Keratinocyte (primary cell): Measurements from ENCODE around the gene GREM2. TPM values are rescaled to one million over a fixed set of nuclear protein-coding genes. Genes with fewer than 3 reads are reported as not detected.

Experiments used
- DNase-seq: peaks from one replicate; pipeline ENCODE4 v3.0.0-alpha.2; 2011; ENCODE audit warnings: low read depth, missing footprints, low spot score
- FAIRE-seq: peaks from 2 replicates; lab custom pipeline; 2011; peaks lifted over from hg19 to GRCh38; lab: Jason Lieb, UNC
- H2AFZ ChIP-seq: 2 replicates; pipeline ENCODE4 v1.6.0; 2012; ENCODE audit warnings: low read length, control low read depth, inconsistent platforms; ENCODE audit not compliant: control insufficient read depth
- H3K27ac ChIP-seq: 2 replicates; pipeline ENCODE4 v1.5.1; 2011; ENCODE audit warnings: low read length; ENCODE audit not compliant: control insufficient read depth, insufficient read depth
- H3K27me3 ChIP-seq: 3 replicates; pipeline ENCODE4 v1.6.0; 2011; ENCODE audit warnings: low read length; ENCODE audit not compliant: control insufficient read depth, insufficient read depth; ENCODE audit errors: extremely low read depth
- H3K36me3 ChIP-seq, 2 experiments: 2 replicates in 1 of 2; 3 replicates in 1 of 2; pipeline ENCODE4 v1.5.1; 2011; ENCODE audit warnings: low read length in 2 of 2, mild to moderate bottlenecking in 1 of 2; ENCODE audit not compliant: control insufficient read depth in 2 of 2, insufficient read depth in 2 of 2; ENCODE audit errors: extremely low read depth in 1 of 2
- H3K4me1 ChIP-seq: 3 replicates; pipeline ENCODE4 v1.5.1; 2011; ENCODE audit warnings: low read length; ENCODE audit not compliant: control insufficient read depth, insufficient read depth; ENCODE audit errors: extremely low read depth
- H3K4me2 ChIP-seq: 3 replicates; pipeline ENCODE4 v1.6.0; 2011; ENCODE audit warnings: low read depth, low read length; ENCODE audit not compliant: control insufficient read depth, insufficient read depth; ENCODE audit errors: extremely low read depth
- H3K4me3 ChIP-seq, 3 experiments: fragments of 200-600 bp in 1 of 3; sonication (generic) in 1 of 3; 2 replicates in 2 of 3; 3 replicates in 1 of 3; pipeline ENCODE4 v1.5.1; 2011 to 2016; ENCODE audit warnings: low read length in 3 of 3, mild to moderate bottlenecking in 3 of 3, control low read depth in 2 of 3, inconsistent platforms in 1 of 3, low read depth in 1 of 3, mixed read lengths in 1 of 3, mixed run types in 1 of 3, moderate library complexity in 1 of 3; ENCODE audit not compliant: control insufficient read depth in 2 of 3, insufficient read depth in 2 of 3; ENCODE audit errors: extremely low read depth in 1 of 3
- H3K79me2 ChIP-seq: 2 replicates; pipeline ENCODE4 v1.6.0; 2012; ENCODE audit warnings: low read length; ENCODE audit not compliant: control insufficient read depth, insufficient read depth
- H3K9ac ChIP-seq: 3 replicates; pipeline ENCODE4 v1.6.0; 2011; ENCODE audit warnings: low read length; ENCODE audit not compliant: control insufficient read depth, insufficient read depth; ENCODE audit errors: extremely low read depth
- H3K9me1 ChIP-seq: 3 replicates; pipeline ENCODE4 v1.6.0; 2011; ENCODE audit warnings: low read length; ENCODE audit not compliant: control insufficient read depth, insufficient read depth; ENCODE audit errors: extremely low read depth
- H3K9me3 ChIP-seq: 2 replicates; pipeline ENCODE4 v1.5.1; 2012; ENCODE audit warnings: low read depth, low read length; ENCODE audit not compliant: control insufficient read depth
- H4K20me1 ChIP-seq: 3 replicates; pipeline ENCODE4 v1.6.0; 2011; ENCODE audit warnings: low read length; ENCODE audit not compliant: control insufficient read depth, insufficient read depth; ENCODE audit errors: extremely low read depth
- EZH2 ChIP-seq: IDR thresholded peaks from one replicate; pipeline ENCODE4 v1.6.1; 2012; ENCODE audit warnings: inconsistent platforms, mild to moderate bottlenecking, low read length, moderate library complexity
- dilution Hi-C: fragments of 300-500 bp; cut with MboI; formaldehyde crosslinking; loops from one replicate; pipeline ENCODE4 v1.7.0; 2020; ENCODE audit warnings: low sequenced_read_pairs; ENCODE audit not compliant: extremely low pct_ligation_motif_present
- polyA plus RNA-seq, 5 experiments: library from polyadenylated mRNA; depleted of rRNA in 3 of 5; stranded (reverse) in 3 of 5; stranded (forward) in 1 of 5; unstranded in 1 of 5; fragments of >200 nt; gene quantifications; 1 replicate in 1 of 5; 2 replicates in 3 of 5; 3 replicates in 1 of 5; pipeline versions ENCODE4 v1.2.1 to v1.2.3, GENCODE V29; 2011 to 2012; ENCODE audit warnings: missing spikeins in 2 of 5, low read depth in 1 of 5, low replicate concordance in 1 of 5
- TF ChIP-seq, protein P1 (sequence below), 3 experiments: IDR thresholded peaks in 1 of 3; conservative IDR thresholded peaks in 1 of 3; optimal IDR thresholded peaks in 1 of 3; 2 replicates in 2 of 3; 3 replicates in 1 of 3; pipeline versions ENCODE3 to v1.5.1; 2011; ENCODE audit warnings: low read length in 3 of 3, mild to moderate bottlenecking in 3 of 3, moderate library complexity in 2 of 3, control low read depth in 1 of 3, inconsistent platforms in 1 of 3; ENCODE audit not compliant: insufficient read depth in 2 of 3; ENCODE audit errors: extremely low read depth in 1 of 3

The GREM2 gene
- polyA plus RNA-seq, 1 donor (not counting 4 experiments of a cell fraction or from before 2014, with no cell fraction given) = not detected

GRCh38 chr1:240498335-240498734 lies 113.6 kb downstream of the GREM2 start:
- H3K9me3 ChIP-seq = peaks cover 3% of the 10 kb centered on the region
- H2AFZ ChIP-seq = no peak overlapping the region
- dilution Hi-C loops = no loop called here
- no peaks in the 10 kb centered on the region for H3K79me2 ChIP-seq
- TF ChIP-seq, protein P1, sequence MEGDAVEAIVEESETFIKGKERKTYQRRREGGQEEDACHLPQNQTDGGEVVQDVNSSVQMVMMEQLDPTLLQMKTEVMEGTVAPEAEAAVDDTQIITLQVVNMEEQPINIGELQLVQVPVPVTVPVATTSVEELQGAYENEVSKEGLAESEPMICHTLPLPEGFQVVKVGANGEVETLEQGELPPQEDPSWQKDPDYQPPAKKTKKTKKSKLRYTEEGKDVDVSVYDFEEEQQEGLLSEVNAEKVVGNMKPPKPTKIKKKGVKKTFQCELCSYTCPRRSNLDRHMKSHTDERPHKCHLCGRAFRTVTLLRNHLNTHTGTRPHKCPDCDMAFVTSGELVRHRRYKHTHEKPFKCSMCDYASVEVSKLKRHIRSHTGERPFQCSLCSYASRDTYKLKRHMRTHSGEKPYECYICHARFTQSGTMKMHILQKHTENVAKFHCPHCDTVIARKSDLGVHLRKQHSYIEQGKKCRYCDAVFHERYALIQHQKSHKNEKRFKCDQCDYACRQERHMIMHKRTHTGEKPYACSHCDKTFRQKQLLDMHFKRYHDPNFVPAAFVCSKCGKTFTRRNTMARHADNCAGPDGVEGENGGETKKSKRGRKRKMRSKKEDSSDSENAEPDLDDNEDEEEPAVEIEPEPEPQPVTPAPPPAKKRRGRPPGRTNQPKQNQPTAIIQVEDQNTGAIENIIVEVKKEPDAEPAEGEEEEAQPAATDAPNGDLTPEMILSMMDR (optimal IDR thresholded peaks at IDR 0.05 in 1 of 3, IDR thresholded peaks at IDR 0.05 in 1 of 3, conservative IDR thresholded peaks at IDR 0.05 in 1 of 3; ENCODE audit: extremely low read depth in 1 of 3, insufficient read depth in 2 of 3, low read length in 3 of 3) = no peak
- TF ChIP-seq EZH2 = no peak
- DNase-seq = no peak
- no peak overlapping the region for H3K4me2 ChIP-seq
- H3K36me3 ChIP-seq = no peaks in the 10 kb centered on the region
- H3K27ac ChIP-seq = no peak overlapping the region
- H3K4me1 ChIP-seq = no peaks in the 10 kb centered on the region
- no peaks in the 10 kb centered on the region for H3K27me3 ChIP-seq
- H3K9me1 ChIP-seq = no peaks in the 10 kb centered on the region
- H4K20me1 ChIP-seq = no peaks in the 10 kb centered on the region
- no peak for FAIRE-seq
- H3K4me3 ChIP-seq = no peak overlapping the region
- H3K9ac ChIP-seq = no peak overlapping the region

GRCh38 chr1:240497908-240498307 lies 114.0 kb downstream of the GREM2 start:
- Histone ChIP-seq H3K4me2 (no peak overlapping the region), H3K4me1 (no peaks in the 10 kb centered on the region), H3K79me2 (no peaks in the 10 kb centered on the region), H3K9me1 (no peaks in the 10 kb centered on the region), H3K27ac (no peak overlapping the region), H3K9ac (no peak overlapping the region), H3K4me3 (no peak overlapping the region), H3K27me3 (no peaks in the 10 kb centered on the region), H4K20me1 (no peaks in the 10 kb centered on the region), H2AFZ (no peak overlapping the region), H3K9me3 (peaks cover 7% of the 10 kb centered on the region), H3K36me3 (no peaks in the 10 kb centered on the region)
- dilution Hi-C loops = no loop called here
- no peak for FAIRE-seq
- DNase-seq = no peak
- TF ChIP-seq EZH2 = no peak
- TF ChIP-seq, protein P1 (optimal IDR thresholded peaks at IDR 0.05 in 1 of 3, IDR thresholded peaks at IDR 0.05 in 1 of 3, conservative IDR thresholded peaks at IDR 0.05 in 1 of 3; ENCODE audit: extremely low read depth in 1 of 3, insufficient read depth in 2 of 3, low read length in 3 of 3) = no peak
